Kidney (tissue), 14 donors: ENCODE measurements around the gene ADAM15. TPM values are rescaled to one million over a fixed set of nuclear protein-coding genes. Genes with fewer than 3 reads are reported as not detected.
A peak's percentile ranks its signal among the peaks of the same experiment; 100 is the strongest.

ENCODE experiments used
- DNase-seq, 5 donors: peaks; one replicate each; pipeline ENCODE4 v3.0.0-alpha.2; 2013 to 2020
- FAIRE-seq: peaks from 2 replicates; lab custom pipeline; 2012; peaks lifted over from hg19 to GRCh38; lab: Jason Lieb, UNC
- H3K27ac ChIP-seq, 2 donors: one replicate each; pipeline ENCODE4 v1.7.0; 2013; ENCODE audit warnings: low read depth in 2 of 2, low read length in 2 of 2, inconsistent platforms in 1 of 2
- H3K27me3 ChIP-seq: one replicate; pipeline ENCODE4 v1.7.1; 2013; ENCODE audit warnings: low read length, inconsistent platforms; ENCODE audit not compliant: control insufficient read depth, insufficient read depth
- H3K36me3 ChIP-seq, 3 donors: one replicate each; pipeline versions ENCODE4 v1.7.0 to v1.7.1; 2013; ENCODE audit warnings: low read length in 3 of 3, control low read depth in 1 of 3, inconsistent platforms in 1 of 3; ENCODE audit not compliant: insufficient read depth in 3 of 3, control insufficient read depth in 2 of 3
- H3K4me1 ChIP-seq, 3 donors: one replicate each; pipeline versions ENCODE4 v1.7.0 to v1.7.1; 2013; ENCODE audit warnings: low read length in 3 of 3, inconsistent platforms in 1 of 3, low read depth in 1 of 3; ENCODE audit not compliant: control insufficient read depth in 2 of 3, insufficient read depth in 2 of 3
- H3K4me3 ChIP-seq, 3 donors: one replicate each; pipeline versions ENCODE4 v1.7.0 to v1.8.1; 2013; ENCODE audit warnings: low read length in 3 of 3, control low read depth in 1 of 3, inconsistent platforms in 1 of 3
- H3K9ac ChIP-seq, 3 donors: one replicate each; pipeline versions ENCODE4 v1.7.0 to v1.7.1; 2013; ENCODE audit warnings: low read length in 3 of 3, control low read depth in 1 of 3, inconsistent platforms in 1 of 3
- H3K9me3 ChIP-seq, 3 donors: one replicate each; pipeline versions ENCODE4 v1.7.0 to v1.7.1; 2013; ENCODE audit warnings: low read length in 3 of 3, control low read depth in 1 of 3, inconsistent platforms in 1 of 3; ENCODE audit not compliant: control insufficient read depth in 2 of 3, insufficient read depth in 1 of 3
- CTCF ChIP-seq: IDR thresholded peaks from 3 replicates; pipeline ENCODE4 v1.5.1; 2012; ENCODE audit warnings: mild to moderate bottlenecking, moderate library complexity, borderline replicate concordance; ENCODE audit not compliant: insufficient read depth; ENCODE audit errors: extremely low read depth
- intact Hi-C: fragments of 100-400 bp; cut with DNase I; formaldehyde crosslinking; loops from one replicate; pipeline ENCODE4 v1.11.1; 2022
- polyA plus RNA-seq: library from polyadenylated mRNA; stranded (reverse); fragments of 350-450 nt; fragmentation: Illumina TruSeq; extraction: RNeasy Lipid Tissue Mini Kit (QIAGEN cat#74804); gene quantifications from one replicate; pipeline ENCODE4 v1.2.3, GENCODE V29; 2014; ENCODE audit warnings: low read depth, low replicate concordance; ENCODE audit not compliant: insufficient read depth
- total RNA-seq: library from RNA; stranded (reverse); fragmentation: NEBNext Ultra II Directional; extraction: Animal tissue kit (Norgen Biotek cat#: 25700); gene quantifications from one replicate; pipeline ENCODE4 v1.2.1, GENCODE V29; 2021
- donor health status: control.
- donor health status: control.
- donor health status: control.
- donor health status: control.
- donor health status: control.
- donor health status: DM: yes; HTN: yes; CAD: no.
- donor health status: Normal renal cell carcinoma (clear cell type).

The ADAM15 gene
- total and polyA plus RNA-seq, 2 donors from 2014 or later = 68.4 to 152 TPM

- Histone ChIP-seq H3K9ac (peak overlapping the region; percentile 38 to 99 (median 84)), H3K4me1 (peaks cover 2 to 47% (median 36%) of the 10 kb centered on the region in 3 donors), H3K36me3 (no peaks in the 10 kb centered on the region), H3K9me3 (no peaks in the 10 kb centered on the region), H3K27ac (peak overlapping the region; percentile 96 to 97), H3K4me3 (peak overlapping the region; percentile 82 to 99 (median 90)), H3K27me3 (no peaks in the 10 kb centered on the region)
- FAIRE-seq (no peak), DNase-seq (peak; percentile 51 to 91 (median 79))
- TF ChIP-seq CTCF = no peak
- intact Hi-C loops = no loop called here
Measured at GRCh38 chr1:155003766-155004351, 47.3 kb upstream of the ADAM15 start.

GRCh38 chr1:155004352-155005075 is 46.6 kb upstream of the ADAM15 start:
- TF ChIP-seq CTCF = no peak
- no peak for DNase-seq
- intact Hi-C loops = no loop called here
- Histone ChIP-seq H3K27ac (peak overlapping the region; percentile 96 to 97), H3K9me3 (no peaks in the 10 kb centered on the region), H3K9ac (peak overlapping the region in 2 of 3 donors; percentile 84 to 99), H3K36me3 (no peaks in the 10 kb centered on the region), H3K4me3 (peak overlapping the region; percentile 42 to 99 (median 80)), H3K4me1 (peaks cover 2 to 44% (median 35%) of the 10 kb centered on the region in 3 donors), H3K27me3 (no peaks in the 10 kb centered on the region)
- no peak for FAIRE-seq

- peak in 1 of 5 donors; percentile 68 for DNase-seq
Measured at GRCh38 chr1:155005076-155006011, 45.8 kb upstream of the ADAM15 start.

More at GRCh38 chr1:155005076-155006011, 45.8 kb upstream of the ADAM15 start:
- H3K9me3 ChIP-seq = no peaks in the 10 kb centered on the region
- no peak for FAIRE-seq
- no peak for TF ChIP-seq CTCF
- no peaks in the 10 kb centered on the region for H3K36me3 ChIP-seq
- H3K27me3 ChIP-seq = no peaks in the 10 kb centered on the region
- H3K4me1 ChIP-seq = peaks cover 2 to 38% (median 31%) of the 10 kb centered on the region in 3 donors
- intact Hi-C loops = no loop called here
- H3K27ac ChIP-seq = peak overlapping the region; percentile 18 to 96
- H3K4me3 ChIP-seq = peak overlapping the region in 2 of 3 donors; percentile 80 to 99
- H3K9ac ChIP-seq = peak overlapping the region in 2 of 3 donors; percentile 16 to 57
